Femur (tissue), 1 donor: Measurements from ENCODE around the gene GRID2.

Experiments
- DNase-seq: peaks from one replicate; pipeline ENCODE4 v3.0.0-alpha.2; 2017

The GRID2 gene

DNA sequence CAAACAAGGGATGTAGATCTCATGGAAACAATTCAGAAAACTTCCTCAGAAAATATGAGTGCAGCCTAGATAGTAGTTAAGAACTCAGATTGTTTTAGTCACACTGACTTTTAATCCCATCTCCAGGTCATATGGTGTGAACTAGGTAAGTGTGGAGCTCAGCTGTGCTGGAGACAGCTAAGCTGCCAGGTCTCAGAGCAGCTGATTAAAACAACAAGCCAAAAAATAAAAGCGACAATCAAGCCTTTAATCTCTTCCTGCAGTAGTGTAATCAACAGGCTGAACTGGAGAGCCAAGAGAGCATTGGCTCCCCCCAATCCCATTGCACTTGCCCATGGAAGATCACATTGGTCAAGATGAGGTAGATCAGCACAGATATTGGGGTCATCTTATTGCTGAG is 1426.5 kb downstream of the GRID2 start:
- DNase-seq, result no peak

GRCh38 chr4:93730760-93731159 is 1427.0 kb downstream of the GRID2 start:
- peak; percentile 34 for DNase-seq

DNA sequence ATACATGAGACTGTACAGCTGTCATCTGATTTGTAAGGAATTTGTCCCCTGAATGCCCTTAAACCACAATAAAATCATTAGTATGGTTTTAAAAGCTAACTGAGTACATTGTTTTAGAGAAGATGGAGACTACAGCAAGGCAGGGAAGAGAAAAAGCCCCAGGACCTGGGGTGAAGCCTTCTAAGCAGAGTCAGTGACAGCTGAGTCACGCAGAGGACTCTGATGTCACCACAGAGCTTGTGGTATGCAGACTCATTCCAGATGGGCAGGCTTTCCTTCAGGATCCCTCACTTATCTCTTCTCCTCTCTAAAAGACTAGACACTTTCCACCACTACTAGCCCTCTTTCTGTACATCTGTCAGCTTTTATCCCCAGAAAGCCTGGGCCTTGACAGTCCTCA is 1427.7 kb downstream of the GRID2 start:
- peak; percentile 16 for DNase-seq

GRCh38 chr4:93732509-93732908 is 1428.7 kb downstream of the GRID2 start:
- no peak for DNase-seq

GRCh38 chr4:93740890-93741289 is 1437.1 kb downstream of the GRID2 start:
- no peak for DNase-seq

- DNase-seq, result no peak
These were observed 1439.3 kb downstream of the GRID2 start for GRCh38 chr4:93743022-93743421.

- no peak for DNase-seq
These were observed 1439.9 kb downstream of the GRID2 start for GRCh38 chr4:93743635-93744034.

GRCh38 chr4:93744961-93745360 is 1441.2 kb downstream of the GRID2 start:
- DNase-seq, result no peak

GRCh38 chr4:93746031-93746430 is 1442.3 kb downstream of the GRID2 start:
- DNase-seq, result no peak

- no peak for DNase-seq
These were observed 1443.5 kb downstream of the GRID2 start for GRCh38 chr4:93747220-93747619.

DNA sequence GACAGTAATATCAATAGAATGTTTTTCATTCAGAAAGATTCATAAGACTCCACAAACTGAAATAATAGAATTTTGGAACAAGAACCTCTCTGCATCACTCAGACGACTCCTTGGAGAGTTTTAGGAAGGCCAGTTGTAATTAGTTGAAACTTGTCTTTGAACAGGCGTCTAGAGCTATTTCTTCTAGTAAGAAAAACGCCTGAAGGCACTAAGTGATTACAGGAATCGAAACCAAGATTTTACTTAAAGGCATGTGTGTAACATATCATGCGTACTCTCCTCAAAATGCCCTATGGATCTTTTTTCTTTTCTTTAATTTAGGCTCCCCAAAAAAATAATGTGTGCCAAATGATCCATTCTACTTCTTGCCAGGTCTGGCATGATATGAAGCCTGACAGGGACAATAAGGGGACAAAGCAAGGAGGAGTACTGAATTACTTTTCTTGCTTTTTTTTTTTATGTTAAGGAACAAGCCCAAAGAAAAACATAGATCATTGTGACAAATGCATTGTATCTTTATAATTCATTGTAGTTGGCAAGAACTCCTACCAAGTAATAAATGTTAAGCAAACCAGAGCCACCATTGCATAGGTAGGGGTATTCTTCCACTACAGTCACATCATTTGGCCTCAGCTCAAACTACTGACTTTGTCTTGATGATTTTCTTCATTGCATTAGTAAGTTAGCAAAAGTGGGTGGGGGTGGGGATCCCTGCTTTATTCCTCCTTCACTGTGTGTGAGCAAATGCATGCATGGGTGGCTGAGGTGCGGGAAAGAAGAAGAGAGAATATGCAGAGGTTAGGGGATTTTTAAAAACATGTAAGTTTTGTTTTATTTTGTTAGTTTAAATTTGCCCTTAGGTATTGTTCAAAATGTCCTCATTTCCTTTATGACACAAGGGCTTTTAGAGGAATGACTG is 1444.9 kb downstream of the GRID2 start:
- DNase-seq, result no peak

DNA sequence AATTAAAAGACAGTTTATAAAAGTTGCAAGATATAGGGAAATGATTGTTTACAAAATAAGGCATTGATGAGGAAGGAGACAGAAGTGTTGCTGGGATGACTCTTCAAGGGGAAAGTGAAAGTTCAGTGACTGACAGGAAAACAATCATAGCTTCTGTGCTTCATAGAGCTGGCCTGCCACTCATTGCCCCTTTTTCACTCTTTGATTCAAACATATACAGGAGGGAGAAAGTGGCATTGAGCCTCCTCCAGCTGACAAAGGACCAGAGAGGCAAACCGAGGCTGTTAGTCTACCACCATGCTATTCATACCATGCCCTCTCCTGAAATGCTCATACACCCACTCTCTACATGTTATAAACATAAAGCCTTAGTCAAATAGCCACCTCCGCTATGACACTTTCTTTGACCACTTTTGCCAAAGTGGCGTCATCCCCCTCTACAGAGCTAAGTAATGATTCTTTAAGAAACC is 1445.6 kb downstream of the GRID2 start:
- DNase-seq, result no peak

DNA sequence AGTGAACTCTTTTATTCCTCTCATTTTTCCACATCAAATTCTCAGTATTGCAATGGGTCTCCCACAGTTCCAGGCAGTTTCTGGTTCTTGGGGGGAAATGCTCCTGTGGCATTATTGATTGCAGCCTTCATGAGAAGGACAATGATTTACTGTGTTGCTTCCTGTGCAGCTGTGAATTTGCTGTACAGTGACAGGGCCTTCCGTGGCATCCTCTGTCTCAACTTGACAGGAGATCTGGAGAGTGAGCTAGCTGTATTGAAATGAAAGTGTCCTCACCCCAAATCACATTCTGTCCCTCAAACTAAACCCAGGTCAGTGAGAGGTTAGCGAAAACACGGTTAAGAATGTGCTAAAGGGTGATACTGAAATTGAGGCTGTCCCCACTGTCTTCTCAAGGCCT is 1447.6 kb downstream of the GRID2 start:
- no peak for DNase-seq

DNA sequence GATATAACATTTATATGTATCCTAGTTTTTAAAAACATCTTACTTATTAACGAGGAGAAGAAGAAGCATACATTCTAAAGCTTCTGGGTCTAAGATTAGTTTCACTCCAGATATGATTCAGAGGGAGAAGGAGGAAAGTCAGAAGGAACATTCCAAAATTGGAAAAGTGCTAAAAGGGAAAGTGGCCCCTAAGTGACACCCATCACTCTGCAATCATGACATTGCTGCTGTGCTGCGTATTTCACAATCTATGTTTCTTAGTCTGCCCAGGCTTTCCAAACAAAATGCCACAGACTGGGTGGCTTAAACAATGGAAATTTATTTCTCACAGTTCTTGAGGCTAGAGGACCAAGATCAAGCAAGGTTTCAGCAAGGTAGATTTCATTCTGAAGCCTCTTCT is 1452.3 kb downstream of the GRID2 start:
- no peak for DNase-seq

- DNase-seq, result no peak
These were observed 1455.7 kb downstream of the GRID2 start for GRCh38 chr4:93759506-93759905.

GRCh38 chr4:93760284-93760683 is 1456.5 kb downstream of the GRID2 start:
- DNase-seq, result no peak

GRCh38 chr4:93761286-93761685 is 1457.5 kb downstream of the GRID2 start:
- no peak for DNase-seq

DNA sequence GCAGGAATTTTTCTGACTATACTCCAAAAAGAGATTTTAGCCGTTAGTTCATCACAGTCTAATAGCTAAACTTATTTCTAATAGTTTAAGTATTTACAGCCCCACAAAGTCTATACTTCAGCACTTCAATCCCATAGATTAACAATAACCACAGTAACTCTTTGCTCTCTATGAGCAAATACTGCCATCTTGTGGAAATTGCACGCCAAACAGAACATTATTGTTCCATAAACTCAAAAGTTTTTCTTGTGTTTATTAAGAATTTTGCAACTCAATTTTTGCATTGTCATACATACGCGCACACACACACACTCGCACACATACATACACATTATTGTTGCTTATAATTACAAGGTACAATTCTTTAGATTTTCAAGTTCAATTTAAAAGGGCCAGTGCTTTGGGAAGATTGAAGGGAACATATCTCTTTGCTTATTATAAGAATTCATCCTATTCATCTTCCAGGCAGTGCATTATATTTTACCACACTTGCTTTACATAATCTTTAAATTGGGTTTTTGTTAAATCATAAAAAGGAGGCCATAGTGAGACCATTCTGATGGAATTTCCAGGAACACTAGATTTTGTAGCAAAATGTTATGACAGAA is 1461.0 kb downstream of the GRID2 start:
- peak; percentile 20 for DNase-seq

DNA sequence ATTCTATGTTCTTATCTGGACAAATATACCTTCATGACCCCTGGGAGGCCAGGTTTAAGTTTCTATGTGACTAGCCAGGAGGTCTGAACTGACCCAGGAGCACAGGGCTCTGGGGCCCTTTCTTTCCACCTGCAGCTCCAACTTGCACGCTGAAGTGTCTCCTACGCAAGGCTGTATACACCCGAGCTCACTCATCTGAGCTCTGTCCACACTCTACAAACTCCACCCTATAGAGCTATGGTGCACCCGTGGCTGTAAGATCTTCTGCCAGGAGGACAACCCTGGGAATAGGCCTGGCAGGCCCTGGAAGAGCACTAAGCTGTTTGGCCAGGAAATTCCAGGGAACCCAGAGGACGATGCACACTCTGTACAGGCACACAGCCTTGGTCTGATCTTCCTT is 1464.2 kb downstream of the GRID2 start:
- no peak for DNase-seq

DNA sequence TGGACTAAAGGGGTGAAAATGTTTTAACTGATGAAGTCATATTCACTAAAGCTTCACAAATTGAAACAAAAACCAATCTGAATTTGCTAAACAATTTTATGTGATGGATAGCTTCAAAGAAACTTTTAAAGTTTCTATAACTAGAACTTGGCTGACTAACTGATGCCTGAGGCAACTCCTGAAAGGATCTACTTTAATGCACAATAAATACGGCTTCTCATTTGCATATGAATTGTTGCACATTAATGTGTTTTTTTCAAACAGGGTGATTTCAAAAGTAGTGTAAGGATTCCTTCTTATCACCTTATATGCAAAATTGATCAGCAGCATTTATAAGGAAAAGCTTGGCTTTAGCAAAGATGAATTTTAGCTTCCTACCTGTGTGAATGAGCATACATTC is 1466.4 kb downstream of the GRID2 start:
- no peak for DNase-seq

DNA sequence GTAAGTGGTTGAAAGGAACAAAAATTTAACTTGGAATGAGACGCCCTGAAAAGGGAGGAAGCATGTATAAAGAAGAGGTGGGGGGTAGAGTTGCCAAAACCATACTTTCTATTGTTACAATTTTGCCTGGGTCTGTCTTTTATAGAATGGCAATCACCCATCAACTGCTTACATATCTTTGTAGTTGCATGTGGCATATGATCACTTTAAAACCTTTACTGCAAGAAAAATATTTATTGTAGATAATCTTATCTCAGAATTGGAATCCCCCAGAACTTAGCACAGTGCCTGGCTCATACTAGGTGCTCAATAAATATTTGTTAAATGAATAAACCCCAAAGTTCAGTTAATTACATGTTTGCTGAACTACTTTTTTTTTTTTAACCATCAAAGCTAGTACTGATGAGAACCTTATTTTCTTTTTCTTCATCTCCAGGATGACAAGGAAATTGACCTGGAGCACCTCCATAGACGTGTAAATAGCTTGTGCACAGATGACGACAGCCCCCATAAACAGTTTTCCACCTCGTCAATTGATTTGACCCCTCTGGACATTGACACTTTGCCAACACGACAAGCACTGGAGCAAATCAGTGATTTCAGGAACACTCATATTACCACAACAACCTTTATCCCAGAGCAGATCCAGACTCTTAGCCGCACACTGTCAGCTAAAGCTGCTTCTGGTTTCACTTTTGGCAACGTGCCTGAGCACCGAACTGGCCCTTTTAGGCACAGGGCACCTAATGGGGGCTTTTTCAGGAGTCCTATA is 1468.1 kb downstream of the GRID2 start:
- DNase-seq, result no peak

GRCh38 chr4:93772858-93773257 is 1469.1 kb downstream of the GRID2 start:
- DNase-seq, result no peak

- DNase-seq, result no peak
These were observed 1471.8 kb downstream of the GRID2 start for GRCh38 chr4:93775551-93775950.
